ENCODE measurements around the gene CCDC33. TPM values are rescaled to one million over a fixed set of nuclear protein-coding genes. Genes with fewer than 3 reads are reported as not detected.

The CCDC33 gene
- total and polyA plus RNA-seq, 10 of the 15 experiments (the other 5 are each of a cell fraction or from before 2014, with no cell fraction given) = 0.57 to 5.8 (median 4.3) TPM

- no peak for TF ChIP-seq ZNF384 (IDR thresholded peaks at IDR 0.05; ENCODE audit: borderline replicate concordance, low read depth, low read length)
Measured at GRCh38 chr15:74350295-74351275, 114.5 kb downstream of the CCDC33 start (continued).

GRCh38 chr15:74351670-74352069, 115.5 kb downstream of the CCDC33 start:
- ChIA-PET SMC1A (ENCODE audit: uncharacterized antibody, unreplicated experiment) (interaction anchor here (1.0 to 1.2 kb wide), 2 partner anchors 9 to 12 kb away, joined by 4 read pairs; no protein-coding TSS in a partner anchor), CTCF (interaction anchor here (0.9 kb wide), 1 partner anchor 24 kb away, joined by 3 read pairs; no protein-coding TSS in a partner anchor), POLR2A (interaction anchor here (0.6 to 0.7 kb wide), 2 partner anchors 42 to 88 kb away, joined by 3 to 4 read pairs; no protein-coding TSS in a partner anchor), RAD21 (ENCODE audit: unreplicated experiment) (no interaction called here)
- FAIRE-seq (no peak), ATAC-seq (no peak), DNase-seq (ENCODE audit: low read depth, low spot score) (no peak)
- 33% methylated on average over 3 of the region's 3 CpGs for WGBS (ENCODE audit: insufficient coverage, insufficient replicate concordance, low lambda C conversion rate, missing lambda C conversion rate)
- in situ Hi-C loops (cut with MboI) (no loop called here), intact Hi-C loops (cut with micrococcal nuclease; ENCODE audit: unreplicated experiment) (no loop called here)
- Histone ChIP-seq H3K27me3 (replicated peaks in 1 of 2; ENCODE audit: control insufficient read depth in 2 of 2, insufficient read depth in 2 of 2, low read length in 1 of 2) (no peaks in the 10 kb centered on the region), H3K36me3 (ENCODE audit: control insufficient read depth in 2 of 2, insufficient read depth in 2 of 2, low read length in 1 of 2) (no peaks in the 10 kb centered on the region), H3K4me1 (ENCODE audit: control insufficient read depth, insufficient read depth, low read length) (no peaks in the 10 kb centered on the region), H4K20me1 (ENCODE audit: control insufficient read depth, insufficient read depth) (no peaks in the 10 kb centered on the region), H3K27ac (ENCODE audit: control insufficient read depth, insufficient read depth) (no peak overlapping the region), H3K4me3 (no peak overlapping the region), H3K79me2 (ENCODE audit: control insufficient read depth, insufficient read depth, low read length) (no peaks in the 10 kb centered on the region), H3K9me3 (replicated peaks; ENCODE audit: control insufficient read depth, insufficient read depth, low read length) (no peaks in the 10 kb centered on the region), H2AFZ (ENCODE audit: control insufficient read depth, low read depth, low read length) (no peak overlapping the region), H3K9ac (ENCODE audit: control insufficient read depth, insufficient read depth, low read length) (no peak overlapping the region), H3K4me2 (ENCODE audit: control insufficient read depth, insufficient read depth) (no peak overlapping the region)
- TF ChIP-seq SRF (IDR thresholded peaks at IDR 0.05; ENCODE audit: low read depth in 2 of 2, low read length in 2 of 2) = no peak
- TF ChIP-seq NR2C1 (IDR thresholded peaks at IDR 0.05) = no peak
- no peak for TF ChIP-seq MYC (IDR thresholded peaks at IDR 0.05; ENCODE audit: insufficient read depth, insufficient read length, insufficient replicate concordance, low read length, severe bottlenecking)
- no peak for TF ChIP-seq NR2C2 (IDR thresholded peaks at IDR 0.05; ENCODE audit: borderline replicate concordance, control insufficient read depth, insufficient read length, low read depth)
- no peak for TF ChIP-seq TAF1 (IDR thresholded peaks at IDR 0.05; ENCODE audit: borderline replicate concordance, low read depth, low read length)
- no peak for TF ChIP-seq GABPA (IDR thresholded peaks at IDR 0.05; ENCODE audit: low read depth)
- no peak for TF ChIP-seq ZNF207 (IDR thresholded peaks at IDR 0.05; ENCODE audit: borderline replicate concordance)
- no peak for TF ChIP-seq MTA3 (IDR thresholded peaks at IDR 0.05; ENCODE audit: borderline replicate concordance, low read length)
- TF ChIP-seq, protein P1, sequence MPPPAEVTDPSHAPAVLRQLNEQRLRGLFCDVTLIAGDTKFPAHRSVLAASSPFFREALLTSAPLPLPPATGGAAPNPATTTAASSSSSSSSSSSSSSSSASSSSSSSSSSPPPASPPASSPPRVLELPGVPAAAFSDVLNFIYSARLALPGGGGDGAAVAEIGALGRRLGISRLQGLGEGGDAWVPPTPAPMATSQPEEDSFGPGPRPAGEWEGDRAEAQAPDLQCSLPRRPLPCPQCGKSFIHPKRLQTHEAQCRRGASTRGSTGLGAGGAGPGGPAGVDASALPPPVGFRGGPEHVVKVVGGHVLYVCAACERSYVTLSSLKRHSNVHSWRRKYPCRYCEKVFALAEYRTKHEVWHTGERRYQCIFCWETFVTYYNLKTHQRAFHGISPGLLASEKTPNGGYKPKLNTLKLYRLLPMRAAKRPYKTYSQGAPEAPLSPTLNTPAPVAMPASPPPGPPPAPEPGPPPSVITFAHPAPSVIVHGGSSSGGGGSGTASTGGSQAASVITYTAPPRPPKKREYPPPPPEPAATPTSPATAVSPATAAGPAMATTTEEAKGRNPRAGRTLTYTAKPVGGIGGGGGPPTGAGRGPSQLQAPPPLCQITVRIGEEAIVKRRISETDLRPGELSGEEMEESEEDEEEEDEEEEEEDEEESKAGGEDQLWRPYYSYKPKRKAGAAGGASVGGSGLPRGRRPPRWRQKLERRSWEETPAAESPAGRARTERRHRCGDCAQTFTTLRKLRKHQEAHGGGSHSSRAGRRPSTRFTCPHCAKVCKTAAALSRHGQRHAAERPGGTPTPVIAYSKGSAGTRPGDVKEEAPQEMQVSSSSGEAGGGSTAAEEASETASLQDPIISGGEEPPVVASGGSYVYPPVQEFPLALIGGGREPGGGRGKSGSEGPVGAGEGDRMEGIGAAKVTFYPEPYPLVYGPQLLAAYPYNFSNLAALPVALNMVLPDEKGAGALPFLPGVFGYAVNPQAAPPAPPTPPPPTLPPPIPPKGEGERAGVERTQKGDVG (CRISPR knock-in tag; IDR thresholded peaks at IDR 0.05) = no peak
- TF ChIP-seq BHLHE40 (IDR thresholded peaks at IDR 0.05; ENCODE audit: borderline replicate concordance in 1 of 2, low read depth in 2 of 2, low read length in 1 of 2) = no peak
- BruUV-seq (replicated peaks) = no TSS peak

Data from GM12878 (cell line).